Measurements from ENCODE around the gene CHD9NB. TPM values are rescaled to one million over a fixed set of nuclear protein-coding genes. Genes with fewer than 3 reads are reported as not detected.
A peak's percentile ranks its signal among the peaks of the same experiment; 100 is the strongest.

CHD9NB gene
- total RNA-seq, result 10 to 100 TPM in 4 of 6 donors, 1 to 10 TPM in 2; 1.0 to 55.0 (median 12.4) TPM

GRCh38 chr16:53052519-53053501 is at the start of gene CHD9NB:
CHD9NB (minus strand) TSS chr16:53052897; CDS start chr16:53044158, 8,739 bp downstream.
- Histone ChIP-seq H3K4me1 (peaks cover 23 to 51% (median 30%) of the 10 kb centered on the region in 4 donors), H3K27ac (peak within 1 kb of the TSS in 2 of 4 donors; percentile 7 to 25), H3K36me3 (no peaks in the 10 kb centered on the region), H3K9me3 (no peaks in the 10 kb centered on the region), H3K27me3 (no peaks in the 10 kb centered on the region), H3K4me3 (no peak within 1 kb of the TSS)
- peak in 1 of 2 donors; percentile 51 for DNase-seq
- 46% methylated on average over 2 of the region's 2 CpGs; no CpG with 5 or more reads in 1 of the 2 donors for WGBS, 2 donors
- ATAC-seq (ENCODE audit: low FRiP score in 2 of 2), result peak; percentile 39 to 47
- TF ChIP-seq EP300 (IDR thresholded peaks at IDR 0.05), result no peak
- TF ChIP-seq CTCF (IDR thresholded peaks at IDR 0.05), result peak in 1 of 6 experiments; percentile 9
- TF ChIP-seq POLR2A (IDR thresholded peaks at IDR 0.05), result no peak
- peak in 1 of 2 donors; percentile 27 for TF ChIP-seq POLR2AphosphoS5 (IDR thresholded peaks at IDR 0.05)

- ATAC-seq (ENCODE audit: low FRiP score in 2 of 2) (no peak), DNase-seq (no peak)
- Histone ChIP-seq H3K36me3 (no peaks in the 10 kb centered on the region), H3K9me3 (no peaks in the 10 kb centered on the region), H3K27ac (peak overlapping the region; percentile 90 to 94 (median 92)), H3K4me3 (no peak overlapping the region), H3K4me1 (peaks cover 45 to 68% (median 48%) of the 10 kb centered on the region in 4 donors), H3K27me3 (no peaks in the 10 kb centered on the region)
- TF ChIP-seq POLR2AphosphoS5 (IDR thresholded peaks at IDR 0.05) (no peak), POLR2A (IDR thresholded peaks at IDR 0.05) (no peak), EP300 (IDR thresholded peaks at IDR 0.05) (no peak), CTCF (IDR thresholded peaks at IDR 0.05) (no peak)
- 72 to 74% methylated on average over 1 of the region's 1 CpG for WGBS, 2 donors
Observed at GRCh38 chr16:53100889-53101288, 48.2 kb upstream of the CHD9NB start.

- TF ChIP-seq POLR2A (IDR thresholded peaks at IDR 0.05) (no peak), EP300 (IDR thresholded peaks at IDR 0.05) (no peak), CTCF (IDR thresholded peaks at IDR 0.05) (no peak), POLR2AphosphoS5 (IDR thresholded peaks at IDR 0.05) (no peak)
- ATAC-seq (ENCODE audit: low FRiP score in 2 of 2) (no peak), DNase-seq (no peak)
- Histone ChIP-seq H3K27me3 (no peaks in the 10 kb centered on the region), H3K4me1 (peaks cover 45 to 71% (median 48%) of the 10 kb centered on the region in 4 donors), H3K4me3 (peak overlapping the region in 3 of 4 donors; percentile 34 to 50 (median 46)), H3K27ac (peak overlapping the region; percentile 90 to 94 (median 92)), H3K36me3 (no peaks in the 10 kb centered on the region), H3K9me3 (no peaks in the 10 kb centered on the region)
- 60% methylated on average over 9 of the region's 9 CpGs for WGBS, 2 donors
Observed at GRCh38 chr16:53100131-53100748, 47.5 kb upstream of the CHD9NB start.

GRCh38 chr16:53099318-53100130 is 46.8 kb upstream of the CHD9NB start:
- TF ChIP-seq EP300 (IDR thresholded peaks at IDR 0.05), result peak in 2 of 4 donors; percentile 58 to 62
- no peak for TF ChIP-seq CTCF (IDR thresholded peaks at IDR 0.05)
- peak; percentile 56 to 83 for TF ChIP-seq POLR2AphosphoS5 (IDR thresholded peaks at IDR 0.05)
- peak in 2 of 4 donors; percentile 20 to 40 for TF ChIP-seq POLR2A (IDR thresholded peaks at IDR 0.05)
- H3K4me3 ChIP-seq, result peak overlapping the region in 3 of 4 donors; percentile 34 to 50 (median 46)
- no peaks in the 10 kb centered on the region for H3K9me3 ChIP-seq
- no peaks in the 10 kb centered on the region for H3K27me3 ChIP-seq
- DNase-seq (peak; percentile 96 to 97), ATAC-seq (ENCODE audit: low FRiP score in 2 of 2) (peak; percentile 91 to 96)
- H3K4me1 ChIP-seq, result peaks cover 47 to 78% (median 54%) of the 10 kb centered on the region in 4 donors
- no peaks in the 10 kb centered on the region for H3K36me3 ChIP-seq
- peak overlapping the region; percentile 90 to 94 (median 92) for H3K27ac ChIP-seq
- 3% methylated on average over 21 to 26 of the region's 26 CpGs for WGBS, 2 donors
